HepG2 (cell line): ENCODE data around the gene ATP8A2. TPM values are rescaled to one million over a fixed set of nuclear protein-coding genes. Genes with fewer than 3 reads are reported as not detected.

Source experiments
- ATAC-seq: fragments of 200-7000 bp; cut with Tn5 transposase; 3 replicates; pipeline ENCODE4 v1.9.1; 2020; ENCODE audit warnings: mild to moderate bottlenecking, moderate library complexity
- BruUV-seq: library from RNA; stranded (reverse); fragments of 400-500 nt; replicated peaks from 2 replicates; lab custom pipeline; 2021; lab: Mats Ljungman, UMichigan
- CTCF ChIA-PET: fragments of 300-600 bp; formaldehyde crosslinking; extraction: SDS; loops from one replicate; lab custom pipeline; 2021; ENCODE audit warnings: low total read pairs, inconsistent platforms, low intra/inter-chr PET ratio; lab: Yijun Ruan, JAX
- POLR2A ChIA-PET: fragments of 350-600 bp; sonication (Branson Sonifier 250); formaldehyde crosslinking; loops from one replicate; lab custom pipeline; 2020; ENCODE audit warnings: antibody characterized with exemption, inconsistent platforms; lab: Yijun Ruan, JAX
- DNase-seq: peaks from one replicate; pipeline ENCODE4 v3.0.0-alpha.2; 2015; ENCODE audit warnings: low spot score
- FAIRE-seq: peaks from 3 replicates; lab custom pipeline; 2011; peaks lifted over from hg19 to GRCh38; lab: Jason Lieb, UNC
- H2AFZ ChIP-seq: one replicate; pipeline ENCODE4 v1.6.1; 2011; ENCODE audit warnings: low read length, inconsistent platforms
- H3K27ac ChIP-seq: fragments of 300-600 bp; 3 replicates; pipeline ENCODE4 v1.8.0; 2011; ENCODE audit warnings: mixed run types, mild to moderate bottlenecking, mixed read lengths, low read length, inconsistent platforms; ENCODE audit not compliant: insufficient read depth; ENCODE audit errors: extremely low read length
- H3K27me3 ChIP-seq, 2 experiments: fragments of 200-600 bp in 1 of 2; 2 replicates in 1 of 2; 3 replicates in 1 of 2; pipeline versions ENCODE4 v1.6.0 to v1.8.0; 2011; ENCODE audit warnings: low read length in 2 of 2, mild to moderate bottlenecking in 2 of 2, moderate library complexity in 2 of 2, inconsistent platforms in 1 of 2; ENCODE audit not compliant: insufficient read depth in 2 of 2, control insufficient read depth in 1 of 2
- H3K36me3 ChIP-seq, 2 experiments: fragments of 200-600 bp in 1 of 2; replicated peaks in 1 of 2; 2 replicates in 1 of 2; 3 replicates in 1 of 2; pipeline versions ENCODE4 v1.5.1 to v1.8.0; 2011; ENCODE audit warnings: low read length in 2 of 2, inconsistent platforms in 1 of 2; ENCODE audit not compliant: insufficient read depth in 2 of 2, control insufficient read depth in 1 of 2
- H3K4me1 ChIP-seq: 2 replicates; pipeline ENCODE4 v1.5.1; 2012; ENCODE audit warnings: low read length, inconsistent platforms; ENCODE audit not compliant: insufficient read depth
- H3K4me2 ChIP-seq: 2 replicates; pipeline ENCODE4 v1.6.0; 2011; ENCODE audit warnings: low read depth, low read length, inconsistent platforms
- H3K4me3 ChIP-seq, 3 experiments: fragments of 200-600 bp in 1 of 3; sonication (generic), shearing (Covaris generic) in 1 of 3; replicated peaks in 1 of 3; 2 replicates each; pipeline ENCODE4 v1.5.1; 2011 to 2016; ENCODE audit warnings: low read length in 3 of 3, inconsistent platforms in 2 of 3, low read depth in 2 of 3, mild to moderate bottlenecking in 2 of 3, control low read depth in 1 of 3, mixed read lengths in 1 of 3; ENCODE audit not compliant: insufficient read depth in 1 of 3
- H3K79me2 ChIP-seq: one replicate; pipeline ENCODE4 v1.6.1; 2011; ENCODE audit warnings: low read length, inconsistent platforms; ENCODE audit not compliant: insufficient read depth
- H3K9ac ChIP-seq: 2 replicates; pipeline ENCODE4 v1.6.0; 2011; ENCODE audit warnings: mild to moderate bottlenecking, low read depth, low read length, inconsistent platforms; ENCODE audit not compliant: insufficient read depth
- H3K9me3 ChIP-seq: 2 replicates; pipeline ENCODE4 v1.5.1; 2012; ENCODE audit warnings: mild to moderate bottlenecking, low read length
- H4K20me1 ChIP-seq: 2 replicates; pipeline ENCODE4 v1.6.0; 2011; ENCODE audit warnings: inconsistent platforms, mild to moderate bottlenecking, low read length, moderate library complexity; ENCODE audit not compliant: insufficient read depth
- BRD4 ChIP-seq: sonication (generic); formaldehyde crosslinking; IDR thresholded peaks from 2 replicates; pipeline ENCODE4 v1.4.0; 2020; ENCODE audit warnings: missing genetic modification reagents
- EED ChIP-seq: sonication (generic); formaldehyde crosslinking; IDR thresholded peaks from 2 replicates; pipeline ENCODE4 v1.5.0; 2020; ENCODE audit warnings: mild to moderate bottlenecking, missing genetic modification reagents
- EZH2 ChIP-seq: conservative IDR thresholded peaks from 2 replicates; pipeline ENCODE4 v1.6.1; 2012; ENCODE audit warnings: mild to moderate bottlenecking, low read depth, low read length, moderate library complexity
- HNRNPL ChIP-seq: fragments of 200-400 bp; formaldehyde crosslinking; IDR thresholded peaks from 2 replicates; pipeline ENCODE4 v1.6.1; 2017; ENCODE audit warnings: mild to moderate bottlenecking, low read depth, low read length
- KLF9 ChIP-seq: IDR thresholded peaks from 2 replicates; pipeline ENCODE4 v1.6.1; 2016; ENCODE audit warnings: low read depth
- KMT2B ChIP-seq: IDR thresholded peaks from 2 replicates; pipeline ENCODE4 v1.6.1; 2016; ENCODE audit warnings: missing genetic modification reagents, missing compliant biosample characterization
- MTA1 ChIP-seq: sonication (generic); formaldehyde crosslinking; IDR thresholded peaks from 2 replicates; pipeline ENCODE4 v1.4.0; 2020; ENCODE audit warnings: missing genetic modification reagents, mild to moderate bottlenecking, borderline replicate concordance
- PHB2 ChIP-seq: fragments of 450-650 bp; IDR thresholded peaks from 2 replicates; pipeline ENCODE4 v1.6.1; 2018; ENCODE audit not compliant: partially characterized antibody
- ZFP36L2 ChIP-seq: sonication (generic); formaldehyde crosslinking; IDR thresholded peaks from 2 replicates; pipeline ENCODE4 v1.4.0; 2020; ENCODE audit warnings: missing genetic modification reagents
- ZFX ChIP-seq: sonication (generic); formaldehyde crosslinking; IDR thresholded peaks from 2 replicates; pipeline ENCODE4 v1.4.0; 2020; ENCODE audit warnings: mild to moderate bottlenecking, low read depth, missing genetic modification reagents, moderate library complexity
- ZNF205 ChIP-seq: IDR thresholded peaks from 2 replicates; pipeline ENCODE4 v1.6.1; 2018; ENCODE audit warnings: missing biosample characterization, missing genetic modification reagents
- ZNF232 ChIP-seq: sonication (generic); formaldehyde crosslinking; IDR thresholded peaks from 2 replicates; pipeline ENCODE4 v1.4.0; 2020; ENCODE audit warnings: missing genetic modification reagents, borderline replicate concordance
- ZNF432 ChIP-seq: sonication (generic); formaldehyde crosslinking; IDR thresholded peaks from 2 replicates; pipeline ENCODE4 v1.5.0; 2020; ENCODE audit warnings: missing genetic modification reagents, mild to moderate bottlenecking, borderline replicate concordance
- ZNF569 ChIP-seq: sonication (generic); formaldehyde crosslinking; IDR thresholded peaks from 2 replicates; pipeline ENCODE4 v1.5.0; 2020; ENCODE audit warnings: mild to moderate bottlenecking, missing genetic modification reagents, moderate library complexity, borderline replicate concordance
- ZNF850 ChIP-seq: sonication (generic); formaldehyde crosslinking; conservative IDR thresholded peaks from 2 replicates; pipeline ENCODE4 v1.9.0; 2021; ENCODE audit warnings: mild to moderate bottlenecking, missing genetic modification reagents
- ZNF883 ChIP-seq: sonication (generic); formaldehyde crosslinking; IDR thresholded peaks from 2 replicates; pipeline ENCODE4 v1.5.1; 2020; ENCODE audit warnings: mild to moderate bottlenecking, missing genetic modification reagents; ENCODE audit errors: not compliant biosample characterization
- WGBS: methylation state at CpG from one replicate; pipeline ENCODE4 v1.1.6; 2017; ENCODE audit warnings: low lambda C conversion rate; 5-methylcytosine and 5-hydroxymethylcytosine counted together
- in situ Hi-C: cut with HindIII; loops from 2 replicates; pipeline ENCODE4 v1.10.0; 2017; ENCODE audit warnings: low pct_unique_long_range_greater_than_20kb; ENCODE audit not compliant: extremely low pct_ligation_motif_present
- intact Hi-C: fragments of 100-400 bp; cut with micrococcal nuclease; formaldehyde crosslinking; loops from one replicate; pipeline ENCODE4 v1.10.0; 2022; ENCODE audit not compliant: unreplicated experiment
- polyA plus RNA-seq, 8 experiments: library from polyadenylated mRNA; depleted of rRNA in 3 of 8; stranded (reverse) in 7 of 8; unstranded in 1 of 8; fragments of >200 nt; fragmentation: Illumina TruSeq in 4 of 8; extraction: Trizol in 4 of 8; gene quantifications; 2 replicates each; pipeline versions ENCODE4 v1.2.1 to v1.2.3, GENCODE V29; 2011 to 2016; ENCODE audit warnings: low read depth in 4 of 8, missing spikeins in 1 of 8, mixed read lengths in 1 of 8; ENCODE audit not compliant: insufficient read depth in 1 of 8
- total RNA-seq, 5 experiments: library from RNA; depleted of rRNA; stranded (reverse); fragments of >200 nt; fragmentation: Illumina TruSeq; extraction: Trizol; gene quantifications; 2 replicates each; pipeline ENCODE4 v1.2.3, GENCODE V29; 2016; ENCODE audit warnings: low read depth in 1 of 5
- TF ChIP-seq, protein P1 (sequence below): sonication (generic); formaldehyde crosslinking; IDR thresholded peaks from 2 replicates; pipeline ENCODE4 v1.5.0; 2020; ENCODE audit warnings: mild to moderate bottlenecking, missing genetic modification reagents
- TF ChIP-seq, protein P2 (sequence below): sonication (generic); formaldehyde crosslinking; IDR thresholded peaks from 2 replicates; pipeline ENCODE4 v1.9.0; 2021; ENCODE audit warnings: missing genetic modification reagents, borderline replicate concordance
- TF ChIP-seq, protein P3 (sequence below): IDR thresholded peaks from 2 replicates; pipeline ENCODE4 v1.6.1; 2016; ENCODE audit warnings: missing biosample characterization, missing genetic modification reagents, low read depth

Gene ATP8A2
- total and polyA plus RNA-seq, 2 of the 13 experiments (the other 11 are each of a cell fraction or from before 2014, with no cell fraction given): 0.09 TPM; not detected in 1

DNA sequence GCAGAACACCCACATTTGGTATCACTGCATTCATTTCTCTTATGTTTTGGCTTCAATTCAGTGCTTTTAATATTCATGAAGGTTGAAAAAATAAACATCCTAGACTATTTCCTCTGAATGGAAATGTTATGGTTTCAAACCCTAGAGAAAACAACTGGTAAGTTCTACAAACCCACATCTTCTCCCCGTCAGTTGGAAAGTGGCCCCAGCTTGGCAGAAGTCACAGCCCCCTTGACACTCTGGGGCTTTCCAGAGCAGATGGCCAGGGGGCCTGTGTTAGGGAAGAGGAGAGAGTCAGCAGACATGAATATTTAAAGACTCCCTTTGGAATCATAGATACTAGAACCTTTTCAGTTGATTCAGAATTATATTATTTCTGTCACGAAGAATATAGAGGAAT, 556.2 kb downstream of the ATP8A2 start (continued):
- TF ChIP-seq, protein P1, sequence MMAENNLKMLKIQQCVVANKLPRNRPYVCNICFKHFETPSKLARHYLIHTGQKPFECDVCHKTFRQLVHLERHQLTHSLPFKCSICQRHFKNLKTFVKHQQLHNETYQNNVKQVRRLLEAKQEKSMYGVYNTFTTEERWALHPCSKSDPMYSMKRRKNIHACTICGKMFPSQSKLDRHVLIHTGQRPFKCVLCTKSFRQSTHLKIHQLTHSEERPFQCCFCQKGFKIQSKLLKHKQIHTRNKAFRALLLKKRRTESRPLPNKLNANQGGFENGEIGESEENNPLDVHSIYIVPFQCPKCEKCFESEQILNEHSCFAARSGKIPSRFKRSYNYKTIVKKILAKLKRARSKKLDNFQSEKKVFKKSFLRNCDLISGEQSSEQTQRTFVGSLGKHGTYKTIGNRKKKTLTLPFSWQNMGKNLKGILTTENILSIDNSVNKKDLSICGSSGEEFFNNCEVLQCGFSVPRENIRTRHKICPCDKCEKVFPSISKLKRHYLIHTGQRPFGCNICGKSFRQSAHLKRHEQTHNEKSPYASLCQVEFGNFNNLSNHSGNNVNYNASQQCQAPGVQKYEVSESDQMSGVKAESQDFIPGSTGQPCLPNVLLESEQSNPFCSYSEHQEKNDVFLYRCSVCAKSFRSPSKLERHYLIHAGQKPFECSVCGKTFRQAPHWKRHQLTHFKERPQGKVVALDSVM (CRISPR knock-in tag): no peak
- TF ChIP-seq EED (CRISPR knock-in tag): no peak
- TF ChIP-seq EZH2: no peak

- no peak overlapping the region for H3K9ac ChIP-seq
- H3K36me3 ChIP-seq: no peaks in the 10 kb centered on the region
- no peak overlapping the region for H3K4me3 ChIP-seq
- H3K79me2 ChIP-seq: no peaks in the 10 kb centered on the region
- no peaks in the 10 kb centered on the region for H3K4me1 ChIP-seq
- H2AFZ ChIP-seq: no peak overlapping the region
- BruUV-seq: no TSS peak
- no peak overlapping the region for H3K27ac ChIP-seq
- no peak for DNase-seq
- no peak overlapping the region for H3K4me2 ChIP-seq
- CTCF ChIA-PET: no interaction called here
- ATAC-seq: no peak
- no peaks in the 10 kb centered on the region for H4K20me1 ChIP-seq
- H3K9me3 ChIP-seq: no peaks in the 10 kb centered on the region
- in situ Hi-C loops (no loop called here), intact Hi-C loops (no loop called here)
- POLR2A ChIA-PET: no interaction called here
- no peak for FAIRE-seq
- peaks cover 0 to 19% of the 10 kb centered on the region in 2 experiments; a peak in 2 of 5 replicates for H3K27me3 ChIP-seq
- 5% methylated on average over 6 of the region's 12 CpGs for WGBS
- TF ChIP-seq ZNF569 (CRISPR knock-in tag) (no peak), KMT2B (CRISPR knock-in tag) (no peak), ZNF432 (CRISPR knock-in tag) (no peak), ZFP36L2 (CRISPR knock-in tag) (no peak), KLF9 (CRISPR knock-in tag) (no peak), HNRNPL (no peak), ZNF205 (CRISPR knock-in tag) (no peak), ZNF883 (CRISPR knock-in tag) (no peak), BRD4 (CRISPR knock-in tag) (no peak), ZFX (no peak), MTA1 (no peak), PHB2 (no peak), ZNF850 (CRISPR knock-in tag) (no peak), ZNF232 (CRISPR knock-in tag) (no peak)
- TF ChIP-seq, protein P2, sequence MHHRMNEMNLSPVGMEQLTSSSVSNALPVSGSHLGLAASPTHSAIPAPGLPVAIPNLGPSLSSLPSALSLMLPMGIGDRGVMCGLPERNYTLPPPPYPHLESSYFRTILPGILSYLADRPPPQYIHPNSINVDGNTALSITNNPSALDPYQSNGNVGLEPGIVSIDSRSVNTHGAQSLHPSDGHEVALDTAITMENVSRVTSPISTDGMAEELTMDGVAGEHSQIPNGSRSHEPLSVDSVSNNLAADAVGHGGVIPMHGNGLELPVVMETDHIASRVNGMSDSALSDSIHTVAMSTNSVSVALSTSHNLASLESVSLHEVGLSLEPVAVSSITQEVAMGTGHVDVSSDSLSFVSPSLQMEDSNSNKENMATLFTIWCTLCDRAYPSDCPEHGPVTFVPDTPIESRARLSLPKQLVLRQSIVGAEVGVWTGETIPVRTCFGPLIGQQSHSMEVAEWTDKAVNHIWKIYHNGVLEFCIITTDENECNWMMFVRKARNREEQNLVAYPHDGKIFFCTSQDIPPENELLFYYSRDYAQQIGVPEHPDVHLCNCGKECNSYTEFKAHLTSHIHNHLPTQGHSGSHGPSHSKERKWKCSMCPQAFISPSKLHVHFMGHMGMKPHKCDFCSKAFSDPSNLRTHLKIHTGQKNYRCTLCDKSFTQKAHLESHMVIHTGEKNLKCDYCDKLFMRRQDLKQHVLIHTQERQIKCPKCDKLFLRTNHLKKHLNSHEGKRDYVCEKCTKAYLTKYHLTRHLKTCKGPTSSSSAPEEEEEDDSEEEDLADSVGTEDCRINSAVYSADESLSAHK: no peak
- TF ChIP-seq, protein P3, sequence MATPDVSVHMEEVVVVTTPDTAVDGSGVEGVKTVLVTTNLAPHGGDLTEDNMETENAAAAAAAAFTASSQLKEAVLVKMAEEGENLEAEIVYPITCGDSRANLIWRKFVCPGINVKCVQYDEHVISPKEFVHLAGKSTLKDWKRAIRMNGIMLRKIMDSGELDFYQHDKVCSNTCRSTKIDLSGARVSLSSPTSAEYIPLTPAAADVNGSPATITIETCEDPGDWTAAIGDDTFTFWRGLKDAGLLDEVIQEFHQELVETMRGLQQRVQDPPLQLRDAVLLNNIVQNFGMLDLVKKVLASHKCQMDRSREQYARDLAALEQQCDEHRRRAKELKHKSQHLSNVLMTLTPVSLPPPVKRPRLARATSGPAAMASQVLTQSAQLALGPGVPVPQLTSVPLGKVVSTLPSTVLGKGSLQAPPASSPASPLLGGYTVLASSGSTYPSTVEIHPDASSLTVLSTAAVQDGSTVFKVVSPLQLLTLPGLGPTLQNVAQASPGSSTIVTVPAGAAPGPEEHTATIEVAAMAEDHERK (CRISPR knock-in tag): no peak
Measured at GRCh38 chr13:25928941-25929505, 557.2 kb downstream of the ATP8A2 start.
